HG02763 (cell line): ENCODE results near the gene GALNS.

Experiments
- ATAC-seq: cut with Tn5 transposase; IDR thresholded peaks from one replicate; pipeline ENCODE4 v1.9.1; 2021; ENCODE audit warnings: mild to moderate bottlenecking, moderate library complexity; ENCODE audit not compliant: unreplicated experiment

Gene GALNS

DNA sequence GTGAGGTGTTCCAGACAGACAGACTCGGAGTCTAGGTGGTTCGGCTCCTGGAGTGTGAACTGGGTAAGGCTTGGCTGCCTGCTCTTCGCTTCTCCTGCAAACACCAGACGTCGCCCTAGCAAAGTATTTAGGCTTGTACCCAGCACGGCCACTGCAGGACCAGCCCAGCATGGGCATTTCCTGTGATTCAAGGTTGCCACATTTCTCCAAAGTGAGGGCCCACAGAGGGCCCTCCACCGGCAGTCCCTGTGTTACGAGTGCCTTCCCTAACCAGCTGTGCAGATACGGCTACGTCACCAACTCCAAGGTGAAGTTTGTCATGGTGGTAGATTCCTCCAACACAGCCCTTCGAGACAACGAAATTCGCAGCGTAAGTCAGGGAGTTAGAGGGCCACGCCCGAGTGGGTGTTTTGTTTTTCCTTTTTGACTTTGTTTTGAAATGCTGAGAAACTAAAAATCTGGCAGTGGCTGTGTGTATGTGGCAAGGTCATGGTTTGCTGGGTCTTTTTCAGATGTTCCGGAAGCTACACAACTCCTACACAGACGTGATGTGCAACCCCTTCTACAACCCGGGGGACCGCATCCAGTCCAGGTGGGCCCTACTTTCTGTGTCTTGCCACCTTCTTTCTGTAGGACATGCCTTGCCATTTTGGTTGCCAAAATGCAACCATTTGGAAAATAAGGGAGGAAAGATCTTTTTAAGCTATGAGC, 2.8 kb upstream of the GALNS start:
- ATAC-seq = no peak

DNA sequence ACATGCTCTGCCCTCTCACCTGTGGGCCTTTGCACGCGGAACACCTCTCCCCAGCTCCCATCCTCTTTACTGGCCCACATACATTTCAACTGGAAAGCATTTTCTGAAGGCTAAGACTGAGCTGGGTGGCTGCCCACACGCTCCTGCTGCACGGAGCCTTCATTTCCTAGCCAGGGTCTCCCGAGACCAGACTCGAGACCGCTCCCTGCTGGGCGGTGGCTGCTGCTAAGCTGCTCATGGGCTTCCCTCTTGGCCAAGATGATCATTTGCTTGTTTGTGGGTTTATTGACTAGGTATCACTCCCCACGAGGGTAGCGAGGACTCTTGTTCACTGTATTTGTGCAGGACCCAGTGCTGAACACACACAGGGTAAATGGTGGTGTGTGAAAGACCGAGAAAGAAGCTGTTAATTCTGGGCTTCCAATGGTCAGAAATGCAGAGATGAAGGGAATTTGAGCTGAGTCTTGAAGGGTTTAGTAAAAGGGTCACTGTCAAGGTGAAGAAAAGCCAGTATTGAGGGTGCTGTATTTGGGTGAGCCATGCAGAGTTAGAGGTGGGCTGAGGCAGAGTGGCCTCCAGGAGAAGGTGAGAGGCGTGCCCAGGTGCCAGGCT, 1.1 kb upstream of the GALNS start:
- no peak for ATAC-seq

DNA sequence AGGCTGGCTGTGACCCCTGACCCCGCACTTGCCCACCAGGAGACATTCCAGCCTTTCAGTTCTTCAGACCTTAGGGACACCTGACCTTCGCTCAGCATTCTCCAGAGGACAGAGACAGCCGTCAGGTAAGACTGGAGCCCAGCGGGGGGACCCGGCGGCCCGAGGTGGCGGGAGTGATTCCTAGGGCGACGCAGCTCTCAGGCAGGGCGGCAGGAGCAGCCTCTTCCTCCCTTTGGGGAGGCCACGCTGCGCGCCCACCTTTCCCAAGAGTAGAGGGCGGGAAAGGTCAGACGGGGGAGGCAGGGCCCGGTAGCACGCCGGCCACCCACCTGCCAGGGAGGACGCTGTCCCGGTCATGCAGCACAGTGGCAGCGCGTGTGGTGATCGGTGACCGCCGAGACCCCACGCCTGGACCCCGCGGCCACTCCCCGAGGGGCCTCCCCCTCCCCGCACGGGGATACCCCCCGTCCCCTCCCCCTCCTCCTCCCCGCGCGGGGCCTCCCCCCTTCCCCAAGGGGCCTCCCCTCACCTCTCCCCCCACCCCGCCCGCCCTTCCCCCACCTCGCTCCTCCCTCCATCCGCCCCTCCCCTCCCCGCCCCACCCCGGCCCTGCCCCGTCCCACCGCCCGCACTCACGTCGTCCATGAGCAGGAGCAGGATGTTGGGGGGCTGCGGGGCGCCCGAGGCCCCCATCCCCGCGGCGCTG, 472 bp downstream of the GALNS start:
- peak; percentile 3 for ATAC-seq

DNA sequence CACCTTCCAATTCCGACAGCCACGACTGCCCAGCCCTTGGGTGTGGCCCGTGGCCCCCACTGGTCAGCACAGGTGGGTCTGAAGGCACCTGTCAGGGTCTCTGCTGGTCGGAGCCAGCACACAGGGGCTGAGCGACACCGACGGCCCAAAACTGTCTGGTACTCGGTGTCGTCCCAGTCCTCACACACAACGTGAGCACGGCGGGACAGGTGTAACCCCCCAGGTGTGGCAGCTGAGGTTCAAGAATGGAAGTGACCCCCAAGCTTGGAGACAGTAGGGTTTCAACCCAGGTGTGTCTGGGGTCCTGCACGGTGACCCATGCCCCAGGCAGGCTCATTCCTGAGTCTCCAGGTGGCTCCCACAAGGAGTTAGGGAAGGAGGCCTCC, 1.0 kb downstream of the GALNS start:
- no peak for ATAC-seq

DNA sequence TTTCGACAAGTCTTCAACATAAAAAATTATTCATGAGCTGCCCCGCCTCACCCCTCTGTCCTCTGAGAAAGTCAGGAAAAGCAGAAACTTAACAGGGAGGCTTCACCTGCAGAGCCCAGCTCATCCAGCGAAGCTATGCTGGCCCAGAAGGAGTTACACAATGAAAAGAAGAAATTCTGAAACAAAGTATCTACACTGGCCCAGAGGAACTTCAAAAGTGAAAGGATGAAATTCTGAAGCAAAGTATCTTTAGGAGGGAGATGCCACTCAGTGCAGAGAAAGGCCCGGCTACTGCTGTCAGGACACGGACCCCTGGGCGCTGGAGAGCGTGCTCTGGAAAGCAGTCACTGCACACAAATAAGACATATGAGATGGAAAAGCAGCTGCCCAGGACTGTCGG, 1.6 kb downstream of the GALNS start:
- no peak for ATAC-seq

DNA sequence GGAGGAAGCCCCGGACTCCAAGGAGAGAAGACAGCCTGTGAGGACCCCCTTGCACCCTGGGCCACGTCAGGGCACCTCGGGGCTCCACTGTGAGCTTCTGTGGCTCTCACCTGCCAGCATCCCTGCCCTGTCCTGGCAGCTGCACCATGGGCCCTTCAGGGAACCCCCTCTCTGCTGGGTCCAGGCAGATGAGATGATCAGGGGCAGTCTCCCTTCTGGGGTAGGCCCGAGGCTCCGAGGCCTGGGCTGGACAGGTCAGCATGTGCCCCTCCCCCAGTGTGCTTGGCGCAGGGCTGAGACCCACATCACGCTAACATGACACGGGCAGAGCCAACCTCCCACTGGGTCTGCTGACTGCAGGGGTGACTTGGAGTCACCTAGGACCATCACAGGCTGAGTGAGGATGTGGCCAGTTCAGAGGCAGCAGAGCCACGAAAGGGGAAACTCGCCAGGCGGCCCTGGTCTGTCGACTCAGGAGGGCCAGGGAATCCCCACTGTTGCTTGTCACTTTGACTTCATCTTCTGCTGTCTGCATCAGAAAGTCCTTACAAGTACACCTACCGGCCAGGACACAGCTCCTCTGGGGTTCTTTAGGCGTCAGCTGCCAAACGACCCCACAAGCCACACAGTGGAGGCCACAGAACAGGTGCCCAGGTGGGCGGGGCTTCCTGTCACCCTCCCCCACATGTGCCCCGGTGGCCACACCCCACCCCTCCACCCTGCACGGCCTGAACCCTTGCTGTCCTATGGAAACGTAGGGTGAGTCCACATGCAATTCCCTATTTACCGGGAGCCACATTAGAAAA, 2.2 kb downstream of the GALNS start:
- ATAC-seq = no peak

DNA sequence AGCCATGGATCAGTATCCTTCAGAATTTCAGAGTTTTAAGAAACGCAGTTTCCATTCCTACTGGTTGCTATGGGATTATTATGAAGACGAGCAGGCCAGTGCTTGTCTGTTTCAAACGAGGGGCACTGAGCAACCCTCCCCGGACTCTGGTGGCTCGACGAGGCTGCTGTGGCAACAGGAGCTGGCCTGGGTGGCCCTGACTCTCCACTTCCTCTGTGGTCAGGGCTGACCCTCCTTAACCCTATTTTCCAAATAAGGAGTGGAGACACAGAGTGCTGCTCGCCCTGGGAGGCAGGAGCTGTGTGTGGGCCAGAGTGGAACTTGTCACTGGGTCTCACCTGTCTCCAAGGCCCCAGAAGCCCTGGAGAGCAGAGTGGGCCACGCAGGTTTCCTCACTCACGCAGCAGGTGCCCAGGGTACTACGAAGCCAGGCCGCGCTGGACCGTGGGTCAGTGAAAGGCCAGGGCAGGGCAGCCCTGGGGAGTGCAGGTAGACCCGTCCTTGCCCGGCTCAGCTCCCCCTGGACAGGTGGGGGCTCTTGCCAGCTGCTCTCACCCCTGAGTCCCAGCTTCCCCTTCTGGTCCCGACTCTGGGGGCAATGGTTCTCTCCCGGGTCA, 3.3 kb downstream of the GALNS start:
- ATAC-seq = no peak

DNA sequence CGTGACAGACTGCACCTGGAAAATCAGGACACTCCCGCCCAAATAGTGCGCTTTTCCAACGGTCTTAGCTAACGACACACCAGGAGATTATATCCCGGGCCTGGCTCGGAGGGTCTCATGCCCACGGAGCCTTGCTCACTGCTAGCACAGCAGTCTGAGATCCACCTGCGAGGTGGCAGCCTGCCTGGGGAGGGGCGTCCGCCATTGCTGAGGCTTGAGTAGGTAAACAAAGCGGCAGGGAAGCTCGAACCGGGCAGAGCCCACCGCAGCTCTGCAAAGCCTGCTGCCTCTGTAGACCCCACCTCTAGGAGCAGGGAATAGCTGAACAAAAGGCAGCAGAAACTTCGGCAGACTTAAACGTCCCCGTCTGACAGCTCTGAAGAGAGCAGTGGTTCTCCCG, 5.1 kb downstream of the GALNS start:
- ATAC-seq = no peak

DNA sequence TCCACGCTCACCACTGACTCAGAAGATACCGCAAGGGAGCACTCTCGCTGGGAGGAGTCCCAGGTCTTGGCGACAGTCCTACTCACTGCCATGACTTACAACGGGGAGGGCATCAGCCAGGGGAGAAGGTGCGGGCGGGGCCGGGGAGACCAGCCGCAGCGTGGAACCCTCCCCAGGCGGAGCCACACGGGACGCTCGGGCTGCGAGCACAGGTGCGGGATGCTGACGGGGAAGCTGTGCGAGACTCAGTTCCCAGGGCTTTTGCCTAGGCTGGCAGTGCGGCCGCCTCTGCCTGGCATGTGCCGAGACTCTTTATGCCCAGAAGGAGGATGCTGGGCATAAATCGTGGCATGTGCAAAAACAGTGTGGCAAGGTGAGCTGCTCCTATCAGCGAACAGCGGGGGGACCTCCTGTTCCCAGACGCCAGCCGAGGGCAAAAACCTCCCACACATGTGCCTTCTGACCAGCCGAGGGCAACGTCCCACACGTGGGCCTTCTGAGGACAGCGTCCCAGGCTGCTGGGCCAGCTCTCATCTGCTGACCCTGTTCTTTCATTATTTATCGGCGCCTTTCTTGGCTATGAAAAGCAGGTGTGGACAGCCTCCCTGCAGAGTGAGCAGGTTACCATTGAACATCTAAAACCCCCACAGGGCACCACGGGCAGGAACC, 6.1 kb downstream of the GALNS start:
- no peak for ATAC-seq

DNA sequence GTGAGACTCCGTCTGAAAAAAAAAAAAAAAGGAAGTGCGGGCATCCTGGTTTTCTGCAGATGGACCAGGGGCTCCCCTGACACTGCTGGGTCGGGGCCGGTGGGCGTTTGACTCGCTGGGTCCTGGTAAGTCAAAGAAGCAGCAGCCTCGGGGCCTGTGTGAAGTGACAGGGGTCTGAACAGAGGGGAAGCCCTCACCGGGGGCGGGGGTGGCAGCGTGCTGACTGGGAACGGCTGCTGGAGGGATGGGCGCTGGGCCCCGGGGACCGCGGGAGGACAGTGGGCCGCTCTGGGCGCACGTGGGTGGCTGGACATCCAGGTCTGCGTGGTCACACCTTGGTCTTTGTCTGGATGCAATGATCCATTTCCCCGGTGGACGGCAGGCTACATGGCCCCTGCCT, 8.2 kb downstream of the GALNS start:
- no peak for ATAC-seq

DNA sequence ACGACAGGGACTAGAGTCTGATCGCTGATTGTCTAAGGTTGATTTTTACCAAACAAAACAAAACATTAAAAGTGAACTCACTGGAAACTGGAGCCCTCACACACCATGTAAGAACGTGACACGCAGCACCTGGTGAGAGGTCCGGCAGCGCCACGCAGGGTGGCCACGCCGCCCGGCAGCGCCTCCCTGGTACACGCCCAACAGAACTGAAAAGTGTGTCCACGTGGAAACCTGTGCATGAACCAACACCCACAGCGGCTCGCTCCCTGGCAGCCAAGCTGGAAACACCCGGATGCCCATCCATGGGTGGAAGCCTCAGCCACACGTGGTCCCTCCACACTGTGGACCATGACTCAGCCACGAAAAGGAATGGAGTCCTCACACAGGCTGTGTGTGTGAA, 9.1 kb downstream of the GALNS start:
- no peak for ATAC-seq

DNA sequence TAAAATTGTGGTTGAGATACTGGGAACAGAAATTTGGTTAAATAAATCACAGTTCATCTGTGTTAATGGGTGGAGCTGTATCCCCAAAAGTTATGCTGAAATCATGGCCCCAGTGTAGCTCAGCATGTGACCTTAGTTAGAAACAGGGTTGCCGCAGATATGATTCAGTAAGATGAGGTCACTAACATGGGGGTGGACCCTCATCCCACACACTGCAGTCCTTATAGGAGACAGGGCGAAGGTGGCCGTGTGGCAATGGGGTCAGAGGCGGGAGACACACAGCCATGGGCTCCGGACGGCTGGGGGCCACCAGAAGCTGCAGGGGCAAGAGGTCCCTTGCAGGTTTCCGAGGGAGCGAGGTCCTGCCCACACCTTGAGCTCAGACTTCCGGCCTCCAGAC, 10.7 kb downstream of the GALNS start:
- no peak for ATAC-seq

DNA sequence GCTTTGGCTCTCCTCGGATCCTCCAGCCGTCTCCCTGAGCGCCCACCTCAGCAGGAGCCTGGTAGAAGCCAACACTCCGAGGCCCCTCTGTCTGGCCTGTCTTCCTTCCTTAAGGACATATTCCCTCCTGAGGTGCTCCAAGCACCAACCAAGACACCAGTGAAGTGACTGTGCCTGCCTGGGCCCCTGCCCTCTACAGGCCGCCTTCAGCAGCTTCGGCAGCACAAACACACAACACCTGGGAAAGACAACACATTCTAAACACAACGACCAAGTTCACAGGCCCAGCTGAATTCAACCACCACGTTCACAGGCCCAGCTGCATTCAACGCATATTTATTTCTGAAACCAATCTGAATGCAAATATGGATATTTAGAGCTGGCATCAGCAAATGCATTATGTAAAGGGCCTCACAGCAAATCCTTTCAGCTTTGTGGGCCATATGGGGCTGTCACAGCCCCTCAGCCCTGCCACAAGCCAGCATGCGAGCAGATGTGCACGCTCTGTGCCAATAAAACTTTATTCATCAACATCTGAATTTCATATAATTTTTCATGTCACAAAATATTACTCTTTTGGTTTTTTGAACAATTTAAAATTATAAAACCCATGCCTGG, 12.2 kb downstream of the GALNS start:
- no peak for ATAC-seq

DNA sequence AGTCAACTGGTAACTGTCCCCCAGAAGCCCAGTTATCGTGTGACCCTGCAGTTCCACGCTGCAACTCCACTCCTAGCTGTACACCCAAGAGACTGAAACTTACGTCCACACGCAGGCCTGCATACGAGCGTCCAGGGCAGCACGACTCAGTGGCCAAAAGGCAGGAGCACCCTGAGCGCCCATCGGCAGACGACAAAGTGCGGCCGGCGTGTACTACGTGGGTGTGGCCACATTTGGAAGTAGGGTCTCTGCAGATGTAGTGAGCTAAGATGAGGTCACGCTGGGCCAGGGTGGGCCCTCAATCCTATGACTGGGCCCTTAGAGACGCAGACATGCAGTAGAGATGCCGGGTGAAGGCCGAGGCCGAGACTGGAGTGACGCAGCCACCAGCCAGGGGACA, 13.5 kb downstream of the GALNS start:
- ATAC-seq = no peak

DNA sequence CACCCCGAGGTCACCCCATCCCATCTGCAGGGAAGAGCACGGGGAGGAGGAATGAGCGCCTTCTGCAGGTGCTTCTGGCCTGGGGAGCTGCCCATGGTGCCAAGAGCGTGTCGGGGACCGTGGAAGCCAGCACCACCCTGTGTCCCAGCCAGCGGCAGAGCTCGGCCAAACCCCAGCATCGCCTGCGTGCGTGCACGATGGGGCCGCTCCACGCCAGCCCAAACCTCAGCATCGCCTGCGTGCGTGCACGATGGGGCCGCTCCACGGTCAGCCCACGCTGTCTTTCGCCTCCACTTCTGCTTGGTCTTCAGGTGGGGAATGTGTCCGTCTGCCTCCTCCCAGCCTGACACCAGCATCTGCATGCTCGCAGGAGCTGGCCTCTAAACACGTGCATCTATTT, 13.9 kb downstream of the GALNS start:
- ATAC-seq = no peak

DNA sequence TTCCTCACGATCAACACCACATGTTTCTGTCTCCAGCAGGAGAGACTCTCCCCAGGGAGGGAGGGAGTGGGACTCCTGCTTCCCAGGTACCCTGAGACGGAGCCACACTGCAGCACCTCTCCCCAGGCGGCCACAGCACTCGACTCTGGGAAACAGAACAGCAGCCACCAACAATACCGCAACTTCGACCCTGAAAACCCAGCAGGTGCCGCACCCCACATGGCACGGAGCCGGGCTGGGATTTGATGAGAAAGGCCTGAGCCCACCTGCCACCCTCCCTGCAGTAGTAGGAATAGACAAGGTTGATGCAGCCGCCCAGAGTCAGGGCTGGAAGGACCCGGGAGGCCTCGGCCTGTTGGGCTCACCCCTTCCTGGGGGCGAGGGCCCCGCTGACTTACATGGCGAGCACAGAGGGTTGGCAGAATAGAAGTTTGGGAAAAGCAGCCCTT, 14.4 kb downstream of the GALNS start:
- no peak for ATAC-seq

DNA sequence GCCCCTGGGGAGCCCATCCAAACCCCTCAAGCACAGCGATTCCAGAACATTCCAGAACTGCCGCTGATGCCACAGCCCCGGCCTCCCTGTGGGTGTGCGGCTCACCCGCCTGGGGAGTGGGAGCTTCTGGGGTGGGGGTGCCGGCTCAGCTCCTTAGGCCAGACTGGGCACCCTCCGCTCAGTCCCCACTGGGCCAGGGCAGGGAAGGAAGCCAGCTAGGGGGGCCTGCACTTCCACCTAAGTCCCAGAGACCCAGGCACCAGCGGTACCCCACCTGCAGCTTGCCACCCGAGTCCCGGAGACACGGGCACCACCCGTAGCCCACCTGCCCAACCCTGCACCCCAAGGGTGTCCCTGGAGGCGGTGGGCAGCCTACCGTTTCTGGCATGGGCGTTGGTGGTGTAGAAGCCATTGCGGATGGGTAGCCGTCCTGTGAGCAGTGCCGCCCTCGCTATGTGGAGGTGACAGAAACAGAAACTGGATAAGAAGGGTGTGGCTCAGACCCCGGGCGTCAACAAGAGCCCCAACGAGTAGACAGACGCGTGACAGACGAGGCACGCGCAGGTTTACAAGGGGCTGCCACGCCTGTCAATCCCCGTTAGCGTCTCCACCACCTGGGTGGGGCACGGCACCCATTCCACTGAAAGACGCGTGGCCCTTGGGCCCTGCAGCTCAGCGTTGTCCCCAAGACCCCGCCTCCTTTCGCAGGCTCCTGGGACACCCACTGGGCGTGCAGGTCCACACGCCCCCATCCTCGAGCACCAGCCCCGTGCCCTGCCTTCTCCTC, 15.0 kb downstream of the GALNS start:
- no peak for ATAC-seq

DNA sequence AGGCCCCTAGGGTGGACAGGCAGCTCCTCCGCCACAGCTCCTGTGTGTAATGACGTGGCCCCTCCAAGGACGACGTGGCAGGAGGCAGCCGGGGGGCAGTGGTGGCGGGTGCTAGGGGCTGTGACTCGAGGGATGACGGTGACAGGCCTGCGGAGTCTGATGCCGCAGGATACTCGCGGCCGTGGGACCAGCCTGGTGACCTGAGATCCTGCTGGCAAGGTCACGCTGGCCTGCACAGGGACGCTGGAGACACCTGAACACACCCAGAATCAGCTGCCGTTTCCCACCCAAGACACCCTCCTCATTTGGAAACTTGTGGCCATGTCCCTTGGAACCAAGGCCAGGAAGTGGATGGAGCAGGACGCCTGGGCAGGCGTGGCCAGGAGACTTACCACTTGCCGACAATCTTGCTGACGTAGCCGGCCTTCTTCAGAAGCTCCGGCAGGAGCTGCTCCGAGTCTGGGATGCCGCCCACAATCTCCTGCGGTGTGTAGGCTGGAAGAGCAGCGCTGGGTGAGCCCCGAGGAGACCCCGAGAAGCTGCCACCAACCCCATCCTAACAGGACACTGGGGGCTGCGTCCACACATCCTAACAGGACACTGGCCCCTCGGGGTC, 16.0 kb downstream of the GALNS start:
- no peak for ATAC-seq
